ENCODE results near the gene FHIT.

DNA sequence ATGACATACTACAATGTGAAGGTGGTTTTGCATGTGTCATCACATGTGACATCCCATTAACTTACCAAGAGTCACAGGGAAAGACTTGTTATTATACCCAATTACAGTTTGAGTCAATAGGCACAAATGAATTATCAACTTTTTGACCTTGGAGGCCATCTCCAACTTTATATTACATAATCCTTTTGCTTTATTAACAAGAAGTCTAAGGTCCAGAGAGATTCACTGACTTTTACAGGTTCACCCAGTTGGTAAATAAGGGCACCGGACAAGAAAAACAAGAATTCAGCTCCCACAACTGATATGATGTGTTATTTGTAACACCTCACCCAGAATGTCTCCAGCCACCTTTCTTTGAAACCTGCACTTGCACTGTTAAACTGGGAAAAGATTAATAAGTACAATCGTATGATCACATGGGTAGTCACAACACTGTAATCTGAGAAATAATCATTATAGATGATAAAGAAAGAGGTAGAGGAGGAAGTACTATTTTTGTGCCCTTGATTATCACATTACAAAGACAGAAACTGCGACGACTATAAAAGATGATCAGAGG is 928.9 kb downstream of the FHIT start:
- no peak for TF ChIP-seq EP300 (IDR thresholded peaks at IDR 0.05; ENCODE audit: low read depth)
- TF ChIP-seq, protein P1, sequence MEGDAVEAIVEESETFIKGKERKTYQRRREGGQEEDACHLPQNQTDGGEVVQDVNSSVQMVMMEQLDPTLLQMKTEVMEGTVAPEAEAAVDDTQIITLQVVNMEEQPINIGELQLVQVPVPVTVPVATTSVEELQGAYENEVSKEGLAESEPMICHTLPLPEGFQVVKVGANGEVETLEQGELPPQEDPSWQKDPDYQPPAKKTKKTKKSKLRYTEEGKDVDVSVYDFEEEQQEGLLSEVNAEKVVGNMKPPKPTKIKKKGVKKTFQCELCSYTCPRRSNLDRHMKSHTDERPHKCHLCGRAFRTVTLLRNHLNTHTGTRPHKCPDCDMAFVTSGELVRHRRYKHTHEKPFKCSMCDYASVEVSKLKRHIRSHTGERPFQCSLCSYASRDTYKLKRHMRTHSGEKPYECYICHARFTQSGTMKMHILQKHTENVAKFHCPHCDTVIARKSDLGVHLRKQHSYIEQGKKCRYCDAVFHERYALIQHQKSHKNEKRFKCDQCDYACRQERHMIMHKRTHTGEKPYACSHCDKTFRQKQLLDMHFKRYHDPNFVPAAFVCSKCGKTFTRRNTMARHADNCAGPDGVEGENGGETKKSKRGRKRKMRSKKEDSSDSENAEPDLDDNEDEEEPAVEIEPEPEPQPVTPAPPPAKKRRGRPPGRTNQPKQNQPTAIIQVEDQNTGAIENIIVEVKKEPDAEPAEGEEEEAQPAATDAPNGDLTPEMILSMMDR (IDR thresholded peaks at IDR 0.05): no peak

Data from transverse colon (tissue), 3 donors.